AG10803 (cell line): Measurements from ENCODE around the gene RTP4.

Experiments
- DNase-seq: peaks from one replicate; pipeline ENCODE4 v3.0.0; 2010; ENCODE audit warnings: low read depth
- H3K4me3 ChIP-seq: 2 replicates; pipeline ENCODE4 v1.5.1; 2011; ENCODE audit warnings: mild to moderate bottlenecking, low read length, control low read depth
- CTCF ChIP-seq: conservative IDR thresholded peaks from 2 replicates; pipeline ENCODE4 v1.5.1; 2011; ENCODE audit warnings: mild to moderate bottlenecking, low read length, control low read depth, inconsistent platforms

The RTP4 gene

GRCh38 chr3:187367561-187368103 lies 553 bp upstream of the RTP4 start:
- no peak for TF ChIP-seq CTCF
- H3K4me3 ChIP-seq: peak overlapping the region; percentile 65
- no peak for DNase-seq

- no peak for TF ChIP-seq CTCF
Observed at GRCh38 chr3:187369089-187369447, 883 bp downstream of the RTP4 start.

GRCh38 chr3:187370051-187370450 lies 1.9 kb downstream of the RTP4 start:
- no peak for DNase-seq
- no peak for TF ChIP-seq CTCF
- H3K4me3 ChIP-seq: no peak overlapping the region

More at GRCh38 chr3:187369089-187369447, 883 bp downstream of the RTP4 start:
- H3K4me3 ChIP-seq: peak overlapping the region; percentile 65
- no peak for DNase-seq

- H3K4me3 ChIP-seq: no peak overlapping the region
- no peak for DNase-seq
- no peak for TF ChIP-seq CTCF
Observed at GRCh38 chr3:187375581-187375980, 7.4 kb downstream of the RTP4 start.

GRCh38 chr3:187377842-187378241 lies 9.7 kb downstream of the RTP4 start:
- DNase-seq: no peak
- H3K4me3 ChIP-seq: no peak overlapping the region
- no peak for TF ChIP-seq CTCF

- DNase-seq: no peak
- H3K4me3 ChIP-seq: no peak overlapping the region
- TF ChIP-seq CTCF: no peak
Observed at GRCh38 chr3:187382609-187383151, 14.5 kb downstream of the RTP4 start.

- no peak overlapping the region for H3K4me3 ChIP-seq
- DNase-seq: no peak
- TF ChIP-seq CTCF: no peak
Observed at GRCh38 chr3:187383246-187383645, 15.1 kb downstream of the RTP4 start.
